Prostate gland (tissue), 2 donors: ENCODE measurements around the gene MFAP2.
"Not testable (repeated sequence)": the region's sequence is repeated elsewhere in the genome, so short reads cannot be mapped to it uniquely, and the experiment has no call there.

Experiments
- CTCF ChIP-seq, 4 experiments: fragments of 200-600 bp in 2 of 4; fragments of 450-650 bp in 2 of 4; sonication (generic) in 2 of 4; IDR thresholded peaks; 1 replicate in 3 of 4; 2 replicates in 1 of 4; pipeline ENCODE4 v1.5.1; 2016 to 2019; ENCODE audit warnings: antibody characterized with exemption in 4 of 4, mild to moderate bottlenecking in 2 of 4, moderate library complexity in 2 of 4
- POLR2A ChIP-seq: fragments of 450-650 bp; IDR thresholded peaks from one replicate; pipeline ENCODE4 v1.6.1; 2016; ENCODE audit warnings: antibody characterized with exemption, mild to moderate bottlenecking
- POLR2AphosphoS5 ChIP-seq: sonication (generic); formaldehyde crosslinking; IDR thresholded peaks from one replicate; pipeline ENCODE4 v1.6.1; 2017; ENCODE audit warnings: antibody characterized with exemption

DNA sequence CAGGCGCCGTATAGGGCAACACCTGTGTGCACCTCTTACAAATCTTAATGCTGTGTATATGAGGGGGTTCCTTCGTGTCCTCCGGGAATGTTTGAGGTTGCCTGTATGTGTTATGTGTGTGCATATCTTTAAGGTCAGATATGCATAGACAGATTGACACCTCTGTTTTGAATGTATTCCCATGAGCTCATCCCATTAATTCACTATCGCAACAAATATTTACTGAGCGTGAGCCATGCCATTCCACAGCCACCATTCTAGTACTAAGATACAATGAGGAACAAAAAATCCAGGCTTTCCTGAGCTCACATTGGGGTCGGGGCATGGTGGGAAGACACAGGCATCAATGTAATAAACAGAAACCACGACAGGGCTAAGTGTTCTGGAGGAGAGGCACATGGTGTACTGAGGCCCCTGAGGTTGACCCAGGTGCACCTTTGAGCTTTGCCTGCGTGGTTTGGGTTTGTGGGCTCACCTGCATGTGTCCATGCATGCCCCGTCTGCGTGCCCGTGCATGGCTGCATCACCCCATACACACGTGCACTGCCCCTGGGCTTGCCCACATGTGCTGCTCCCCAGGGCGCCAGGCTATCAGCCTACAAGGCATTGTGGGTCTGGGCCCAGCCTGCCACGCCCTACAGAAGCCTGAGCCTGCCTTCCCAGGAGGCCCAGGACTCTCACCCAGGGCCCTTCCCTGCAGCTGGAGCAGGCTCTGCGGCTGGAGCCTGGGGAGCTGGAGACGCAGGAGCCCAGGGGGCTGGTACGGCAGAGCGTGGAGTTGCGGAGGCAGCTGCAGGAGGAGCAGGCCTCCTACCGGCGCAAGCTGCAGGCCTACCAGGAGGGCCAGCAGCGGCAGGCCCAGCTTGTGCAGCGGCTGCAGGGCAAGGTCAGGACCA, 51.0 kb downstream of the MFAP2 start:
- TF ChIP-seq CTCF (IDR thresholded peaks at IDR 0.05); POLR2A; POLR2AphosphoS5: not testable (repeated sequence)
